GM23338 (cell line): Measurements from ENCODE around the gene SMAP2. TPM values are rescaled to one million over a fixed set of nuclear protein-coding genes. Genes with fewer than 3 reads are reported as not detected.

Source experiments
- CREB1 ChIP-seq: fragments of 250-450 bp; sonication (Bioruptor Pico); IDR thresholded peaks from 2 replicates; pipeline ENCODE4 v1.5.0; 2020; ENCODE audit warnings: low read depth, mild to moderate bottlenecking, moderate library complexity
- EZH2 ChIP-seq: fragments of 200-600 bp; sonication (generic); IDR thresholded peaks from one replicate; pipeline ENCODE4 v1.8.0; 2017; ENCODE audit warnings: antibody characterized with exemption, mild to moderate bottlenecking, low read depth; ENCODE audit not compliant: unreplicated experiment
- JUNB ChIP-seq: IDR thresholded peaks from one replicate; pipeline ENCODE4 v1.6.1; 2016; ENCODE audit warnings: antibody characterized with exemption; ENCODE audit not compliant: unreplicated experiment
- NANOG ChIP-seq: IDR thresholded peaks from 2 replicates; pipeline ENCODE4 v1.6.1; 2016; ENCODE audit warnings: antibody characterized with exemption, borderline replicate concordance
- REST ChIP-seq: IDR thresholded peaks from one replicate; pipeline ENCODE4 v1.6.1; 2018; ENCODE audit warnings: antibody characterized with exemption; ENCODE audit not compliant: unreplicated experiment
- STAT1 ChIP-seq: IDR thresholded peaks from one replicate; pipeline ENCODE4 v1.6.1; 2016; ENCODE audit warnings: antibody characterized with exemption; ENCODE audit not compliant: unreplicated experiment
- ZNF114 ChIP-seq: fragments of 250-450 bp; sonication (Bioruptor Pico); IDR thresholded peaks from 2 replicates; pipeline ENCODE4 v1.5.0; 2020; ENCODE audit warnings: mild to moderate bottlenecking, moderate library complexity
- ZNF331 ChIP-seq: fragments of 250-450 bp; sonication (Bioruptor Pico); IDR thresholded peaks from 2 replicates; pipeline ENCODE4 v1.5.0; 2020; ENCODE audit warnings: low read depth, mild to moderate bottlenecking, moderate library complexity
- ZNF462 ChIP-seq: fragments of 250-450 bp; sonication (Bioruptor Pico); IDR thresholded peaks from 2 replicates; pipeline ENCODE4 v1.5.0; 2020; ENCODE audit warnings: mild to moderate bottlenecking, moderate library complexity
- polyA plus RNA-seq: library from polyadenylated mRNA; unstranded; fragments of >200 nt; fragmentation: Nextera tagmentation; extraction: Ambion mirVana; gene quantifications from 2 replicates; pipeline ENCODE4 v1.2.1, GENCODE V29; 2016
- total RNA-seq: library from RNA; depleted of rRNA; stranded (reverse); fragments of >200 nt; shearing (Covaris generic); gene quantifications from 2 replicates; pipeline ENCODE4 v1.2.3, GENCODE V29; 2014
- TF ChIP-seq, protein P1 (sequence below), 2 experiments: fragments of 200-600 bp in 1 of 2; sonication (generic) in 1 of 2; conservative IDR thresholded peaks; 2 replicates each; pipeline versions ENCODE4 v1.5.1 to v1.6.1; 2016 to 2017; ENCODE audit warnings: antibody characterized with exemption in 2 of 2, low read depth in 2 of 2, mild to moderate bottlenecking in 2 of 2, moderate library complexity in 1 of 2

The SMAP2 gene
- total and polyA plus RNA-seq, 2 experiments from 2014 or later, result 2.9 to 4.8 TPM

DNA sequence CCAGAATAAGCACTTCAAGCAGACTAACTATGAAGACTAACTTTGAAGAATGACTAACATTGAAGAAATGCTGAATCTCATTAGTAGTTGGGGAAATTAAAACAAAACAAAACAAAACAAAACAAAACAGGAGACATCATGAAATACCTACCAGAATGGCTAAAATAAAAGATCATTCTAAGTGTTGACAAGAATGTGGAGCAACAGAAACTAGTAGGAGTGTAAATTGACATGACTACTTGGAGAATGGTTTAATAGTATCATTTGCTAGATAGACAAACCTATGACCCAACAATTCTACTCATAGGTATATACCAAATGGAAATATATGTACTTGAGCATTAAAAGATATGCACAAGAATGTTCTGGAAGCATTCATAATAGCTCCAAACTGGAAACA, 57.9 kb downstream of the SMAP2 start (continued):
- TF ChIP-seq ZNF462 (no peak), ZNF331 (CRISPR knock-in tag) (no peak), CREB1 (no peak), ZNF114 (CRISPR knock-in tag) (no peak), REST (no peak), JUNB (no peak), NANOG (no peak), EZH2 (no peak), STAT1 (no peak)
- TF ChIP-seq, protein P1, sequence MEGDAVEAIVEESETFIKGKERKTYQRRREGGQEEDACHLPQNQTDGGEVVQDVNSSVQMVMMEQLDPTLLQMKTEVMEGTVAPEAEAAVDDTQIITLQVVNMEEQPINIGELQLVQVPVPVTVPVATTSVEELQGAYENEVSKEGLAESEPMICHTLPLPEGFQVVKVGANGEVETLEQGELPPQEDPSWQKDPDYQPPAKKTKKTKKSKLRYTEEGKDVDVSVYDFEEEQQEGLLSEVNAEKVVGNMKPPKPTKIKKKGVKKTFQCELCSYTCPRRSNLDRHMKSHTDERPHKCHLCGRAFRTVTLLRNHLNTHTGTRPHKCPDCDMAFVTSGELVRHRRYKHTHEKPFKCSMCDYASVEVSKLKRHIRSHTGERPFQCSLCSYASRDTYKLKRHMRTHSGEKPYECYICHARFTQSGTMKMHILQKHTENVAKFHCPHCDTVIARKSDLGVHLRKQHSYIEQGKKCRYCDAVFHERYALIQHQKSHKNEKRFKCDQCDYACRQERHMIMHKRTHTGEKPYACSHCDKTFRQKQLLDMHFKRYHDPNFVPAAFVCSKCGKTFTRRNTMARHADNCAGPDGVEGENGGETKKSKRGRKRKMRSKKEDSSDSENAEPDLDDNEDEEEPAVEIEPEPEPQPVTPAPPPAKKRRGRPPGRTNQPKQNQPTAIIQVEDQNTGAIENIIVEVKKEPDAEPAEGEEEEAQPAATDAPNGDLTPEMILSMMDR (conservative IDR thresholded peaks at IDR 0.05; ENCODE audit: low read depth in 2 of 2), result no peak
